ENCODE data around the gene MS4A3. TPM values are rescaled to one million over a fixed set of nuclear protein-coding genes. Genes with fewer than 3 reads are reported as not detected.
"Not testable (repeated sequence)": the region's sequence is repeated elsewhere in the genome, so short reads cannot be mapped to it uniquely, and the experiment has no call there.

Gene MS4A3
- total and polyA plus RNA-seq, 4 donors, result 0.08 to 43.9 (median 0.23) TPM

- H3K4me1 ChIP-seq (ENCODE audit: control insufficient read depth in 4 of 4, insufficient read depth in 4 of 4, low read length in 3 of 4); H3K9me3 ChIP-seq (ENCODE audit: control insufficient read depth in 4 of 4, low read length in 3 of 4); H3K4me3 ChIP-seq (ENCODE audit: low read depth in 1 of 3, low read length in 3 of 3); H3K27ac ChIP-seq (ENCODE audit: low read depth in 1 of 2, low read length in 2 of 2); DNase-seq (ENCODE audit: low spot score); H3K27me3 ChIP-seq (ENCODE audit: control insufficient read depth in 4 of 4, insufficient read depth in 4 of 4, low read length in 3 of 4); H3K36me3 ChIP-seq (ENCODE audit: control insufficient read depth in 4 of 4, insufficient read depth in 3 of 4, low read depth in 1 of 4, low read length in 3 of 4); H3K9ac ChIP-seq (ENCODE audit: low read depth in 1 of 2, low read length in 2 of 2): not testable (repeated sequence)
- 77% methylated on average over 8 of the region's 8 CpGs for WGBS
These were observed 48.1 kb downstream of the MS4A3 start for GRCh38 chr11:60104471-60105115.

- not testable (repeated sequence) for H3K9me3 ChIP-seq (ENCODE audit: control insufficient read depth in 4 of 4, low read length in 3 of 4); H3K36me3 ChIP-seq (ENCODE audit: control insufficient read depth in 4 of 4, insufficient read depth in 3 of 4, low read depth in 1 of 4, low read length in 3 of 4); H3K27ac ChIP-seq (ENCODE audit: low read depth in 1 of 2, low read length in 2 of 2); DNase-seq (ENCODE audit: low spot score); H3K4me1 ChIP-seq (ENCODE audit: control insufficient read depth in 4 of 4, insufficient read depth in 4 of 4, low read length in 3 of 4); H3K4me3 ChIP-seq (ENCODE audit: low read depth in 1 of 3, low read length in 3 of 3); H3K9ac ChIP-seq (ENCODE audit: low read depth in 1 of 2, low read length in 2 of 2); H3K27me3 ChIP-seq (ENCODE audit: control insufficient read depth in 4 of 4, insufficient read depth in 4 of 4, low read length in 3 of 4)
- 86% methylated on average over 5 of the region's 5 CpGs for WGBS
These were observed 52.2 kb downstream of the MS4A3 start for GRCh38 chr11:60108631-60109030.

GRCh38 chr11:60111793-60112192 is 55.3 kb downstream of the MS4A3 start:
- Histone ChIP-seq H3K4me1 (ENCODE audit: control insufficient read depth in 4 of 4, insufficient read depth in 4 of 4, low read length in 3 of 4) (no peaks in the 10 kb centered on the region), H3K9me3 (ENCODE audit: control insufficient read depth in 4 of 4, low read length in 3 of 4) (no peaks in the 10 kb centered on the region), H3K9ac (ENCODE audit: low read depth in 1 of 2, low read length in 2 of 2) (no peak overlapping the region), H3K27me3 (ENCODE audit: control insufficient read depth in 4 of 4, insufficient read depth in 4 of 4, low read length in 3 of 4) (no peaks in the 10 kb centered on the region), H3K36me3 (ENCODE audit: control insufficient read depth in 4 of 4, insufficient read depth in 3 of 4, low read depth in 1 of 4, low read length in 3 of 4) (no peaks in the 10 kb centered on the region), H3K4me3 (ENCODE audit: low read depth in 1 of 3, low read length in 3 of 3) (no peak overlapping the region), H3K27ac (ENCODE audit: low read depth in 1 of 2, low read length in 2 of 2) (no peak overlapping the region)
- no peak for TF ChIP-seq EGR1 (IDR thresholded peaks at IDR 0.05; ENCODE audit: low read depth in 2 of 2)
- no peak for TF ChIP-seq YY1 (IDR thresholded peaks at IDR 0.05)
- no peak for TF ChIP-seq FOXA1 (IDR thresholded peaks at IDR 0.05)
- no peak for TF ChIP-seq NR2F2 (IDR thresholded peaks at IDR 0.05)
- no peak for TF ChIP-seq SP1 (IDR thresholded peaks at IDR 0.05)
- no peak for TF ChIP-seq TAF1 (conservative IDR thresholded peaks at IDR 0.05)
- no peak for TF ChIP-seq REST (IDR thresholded peaks at IDR 0.05)
- no peak for TF ChIP-seq CTCF (IDR thresholded peaks at IDR 0.05; ENCODE audit: low read depth, low read length, missing input control)
- no peak for TF ChIP-seq RXRA (IDR thresholded peaks at IDR 0.05)
- TF ChIP-seq ATF3 (IDR thresholded peaks at IDR 0.05), result no peak
- WGBS, result 79% methylated on average over 2 of the region's 2 CpGs
- DNase-seq (ENCODE audit: low spot score), result no peak
